Femur (tissue), 1 donor: Measurements from ENCODE around the gene MRGPRG.

ENCODE experiments used
- DNase-seq: peaks from one replicate; pipeline ENCODE4 v3.0.0-alpha.2; 2017

MRGPRG gene

DNA sequence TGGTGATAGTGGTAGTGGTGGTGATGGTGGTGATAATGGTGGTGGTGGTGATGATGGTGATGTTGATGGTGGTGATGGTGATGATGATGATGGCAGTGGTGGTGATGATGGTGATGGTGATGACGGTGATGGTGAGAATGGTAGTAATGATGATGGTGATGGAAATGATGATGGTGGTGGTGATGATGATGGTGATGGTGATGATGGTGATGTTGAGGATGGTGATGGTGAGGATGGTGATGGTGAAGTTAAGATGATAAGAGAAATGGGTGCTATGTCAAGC, 11.8 kb downstream of the MRGPRG start:
- no peak for DNase-seq

DNA sequence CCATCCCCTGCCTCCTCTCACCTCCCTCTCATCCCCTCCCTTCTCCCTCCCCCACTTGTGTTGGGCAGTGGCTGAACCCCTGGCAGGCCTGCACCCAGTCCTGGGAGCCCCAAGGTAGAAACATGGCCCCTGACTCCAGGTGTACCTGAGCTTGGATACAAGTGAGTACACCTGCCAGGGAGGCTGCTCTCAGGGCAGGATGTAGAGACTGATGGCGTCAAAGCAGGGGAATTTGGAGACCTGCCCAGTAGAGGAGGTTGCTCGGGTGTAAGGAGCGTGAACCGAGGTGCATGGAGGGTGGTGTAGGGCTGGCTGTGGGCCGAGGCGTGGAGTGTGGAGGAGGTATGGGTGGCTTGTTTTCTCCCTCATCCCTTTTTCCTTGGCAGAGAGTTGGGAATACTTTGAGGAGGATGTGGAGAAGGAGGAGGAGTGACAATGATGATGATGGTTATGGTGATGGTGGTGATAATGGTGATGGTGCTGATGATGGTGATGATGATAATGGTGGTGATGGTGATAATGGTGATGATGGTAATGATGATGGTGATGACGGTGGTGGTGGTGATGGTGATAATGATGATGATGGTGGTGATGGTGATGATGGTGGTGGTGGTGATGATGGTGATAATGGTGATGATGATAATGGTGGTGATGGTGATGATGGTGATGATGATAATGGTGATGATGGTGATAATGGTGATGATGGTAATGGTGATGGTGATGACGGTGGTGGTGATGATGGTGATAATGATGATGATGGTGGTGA, 12.3 kb downstream of the MRGPRG start:
- no peak for DNase-seq

DNA sequence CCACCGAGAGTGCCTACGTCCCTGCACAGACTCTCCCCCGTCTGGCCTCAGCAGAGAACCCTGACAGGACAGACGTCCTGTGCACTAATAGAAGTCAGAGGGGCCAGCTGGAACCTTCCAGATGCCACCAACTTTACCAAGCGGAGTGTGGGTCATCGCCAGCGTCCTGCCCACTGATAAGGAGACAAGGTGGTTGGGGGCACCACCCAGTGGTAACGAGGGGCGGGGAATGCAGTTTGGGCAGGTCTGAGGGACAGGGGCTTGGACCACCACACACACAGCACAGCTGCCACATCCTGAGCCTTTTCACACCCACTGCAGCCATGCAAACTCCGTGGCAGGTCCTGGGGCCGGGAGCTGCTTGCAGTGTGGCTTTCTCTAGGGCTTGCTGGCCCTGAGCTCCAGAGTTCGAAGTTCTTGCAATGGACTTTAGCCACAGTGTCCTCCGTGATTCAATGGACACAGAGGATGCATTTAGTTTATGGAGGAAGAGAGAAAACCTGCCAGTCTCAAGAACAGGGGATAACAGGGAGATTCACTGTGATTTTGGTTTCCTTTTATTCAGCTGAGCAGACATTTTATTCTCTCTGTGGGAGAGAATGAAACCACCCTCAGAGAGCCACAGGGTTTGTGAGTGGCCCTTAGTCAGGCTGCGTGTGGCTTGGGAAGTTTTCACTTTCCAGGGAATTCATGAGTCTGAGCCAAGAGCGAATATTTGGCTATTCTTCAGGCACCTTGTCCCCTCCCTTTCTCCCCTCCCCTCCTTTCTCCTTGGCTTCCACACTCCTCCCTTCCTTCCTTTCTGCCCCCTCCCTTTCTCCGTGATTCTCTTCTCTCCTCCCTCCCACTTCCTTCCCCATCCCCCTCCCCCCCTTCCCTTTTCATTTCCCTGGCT, 13.1 kb downstream of the MRGPRG start:
- DNase-seq = no peak

GRCh38 chr11:3204141-3205015, 14.2 kb downstream of the MRGPRG start:
- DNase-seq = no peak

GRCh38 chr11:3203221-3204043, 15.2 kb downstream of the MRGPRG start:
- no peak for DNase-seq

- DNase-seq = no peak
Measured at GRCh38 chr11:3202759-3203158, 15.9 kb downstream of the MRGPRG start.

DNA sequence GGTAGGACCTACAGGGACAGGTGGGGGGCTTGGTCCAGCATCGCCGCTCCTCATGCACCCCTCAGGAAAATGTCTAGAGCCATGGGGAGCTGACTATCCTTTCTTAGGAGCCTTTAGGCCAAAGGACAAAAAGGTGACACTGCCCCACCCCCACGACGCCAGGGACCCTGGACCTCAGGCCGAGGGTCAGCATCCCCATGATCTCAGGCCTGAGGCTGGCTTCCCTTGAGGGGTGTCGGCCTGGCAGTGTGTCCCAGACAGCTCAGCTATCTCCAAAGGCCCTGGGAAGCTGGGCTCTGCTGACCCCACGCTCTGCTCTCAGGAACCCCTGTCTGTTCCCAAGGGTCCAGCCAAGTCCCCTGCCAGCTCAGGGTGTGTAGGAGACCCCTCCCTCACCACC, 16.3 kb downstream of the MRGPRG start:
- DNase-seq = no peak

GRCh38 chr11:3201677-3202181, 16.9 kb downstream of the MRGPRG start:
- no peak for DNase-seq

DNA sequence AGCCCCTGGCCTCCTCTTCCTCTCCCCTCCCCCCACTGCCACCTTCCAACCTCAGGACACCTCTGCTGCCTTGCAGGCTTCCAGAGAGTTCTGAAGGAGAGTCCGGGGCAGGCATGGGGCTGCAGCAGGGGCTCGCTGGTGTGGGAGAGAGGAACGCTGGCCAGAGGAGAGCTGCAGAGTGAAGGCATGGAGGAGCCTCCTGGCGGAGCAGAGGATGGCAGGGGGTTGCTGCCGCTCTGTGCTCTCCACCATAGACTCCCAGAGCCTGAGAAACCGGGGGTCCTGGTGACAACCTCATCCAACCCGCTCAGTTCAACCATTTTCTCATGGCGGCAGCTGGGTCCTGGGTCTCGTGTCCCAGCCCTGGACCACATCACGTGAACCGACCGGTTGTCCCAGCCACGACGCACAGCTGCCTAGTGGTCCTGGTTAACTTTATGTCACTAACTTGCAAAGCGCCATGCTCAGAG, 17.5 kb downstream of the MRGPRG start:
- no peak for DNase-seq

DNA sequence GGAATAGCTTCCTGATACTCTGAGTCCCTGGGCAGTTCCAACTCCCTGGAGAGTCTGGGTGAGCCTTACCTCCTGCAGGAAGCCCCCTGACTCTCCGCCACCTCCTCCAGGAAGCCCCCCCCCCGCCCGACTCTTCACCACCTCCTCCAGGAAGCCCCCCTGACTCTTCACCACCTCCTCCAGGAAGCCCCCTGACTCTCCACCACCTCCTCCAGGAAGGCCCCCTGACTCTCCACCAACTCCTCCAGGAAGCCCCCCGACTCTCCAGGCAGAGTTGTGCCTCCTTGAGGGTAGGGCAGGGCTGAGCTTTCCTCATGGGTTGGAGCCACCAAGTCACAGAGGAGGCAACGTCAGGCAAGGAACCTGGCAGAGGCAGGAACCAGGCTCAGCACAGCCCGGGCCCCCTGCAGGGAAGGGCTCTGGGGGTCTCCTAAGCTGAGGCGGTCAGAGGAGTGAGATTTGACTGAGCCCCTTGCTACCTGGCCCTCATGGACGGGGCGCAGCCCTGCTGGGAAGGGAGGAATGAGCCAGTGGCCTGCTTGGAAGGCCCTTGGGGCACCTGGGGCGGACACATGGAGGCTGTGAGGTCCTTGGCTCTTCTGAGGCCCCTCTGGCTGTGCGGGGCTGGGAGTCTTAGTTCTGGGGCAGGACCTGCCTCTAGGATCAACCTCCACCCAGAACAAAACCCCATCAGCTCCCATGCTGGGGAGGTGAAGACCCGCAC, 18.1 kb downstream of the MRGPRG start:
- no peak for DNase-seq

DNA sequence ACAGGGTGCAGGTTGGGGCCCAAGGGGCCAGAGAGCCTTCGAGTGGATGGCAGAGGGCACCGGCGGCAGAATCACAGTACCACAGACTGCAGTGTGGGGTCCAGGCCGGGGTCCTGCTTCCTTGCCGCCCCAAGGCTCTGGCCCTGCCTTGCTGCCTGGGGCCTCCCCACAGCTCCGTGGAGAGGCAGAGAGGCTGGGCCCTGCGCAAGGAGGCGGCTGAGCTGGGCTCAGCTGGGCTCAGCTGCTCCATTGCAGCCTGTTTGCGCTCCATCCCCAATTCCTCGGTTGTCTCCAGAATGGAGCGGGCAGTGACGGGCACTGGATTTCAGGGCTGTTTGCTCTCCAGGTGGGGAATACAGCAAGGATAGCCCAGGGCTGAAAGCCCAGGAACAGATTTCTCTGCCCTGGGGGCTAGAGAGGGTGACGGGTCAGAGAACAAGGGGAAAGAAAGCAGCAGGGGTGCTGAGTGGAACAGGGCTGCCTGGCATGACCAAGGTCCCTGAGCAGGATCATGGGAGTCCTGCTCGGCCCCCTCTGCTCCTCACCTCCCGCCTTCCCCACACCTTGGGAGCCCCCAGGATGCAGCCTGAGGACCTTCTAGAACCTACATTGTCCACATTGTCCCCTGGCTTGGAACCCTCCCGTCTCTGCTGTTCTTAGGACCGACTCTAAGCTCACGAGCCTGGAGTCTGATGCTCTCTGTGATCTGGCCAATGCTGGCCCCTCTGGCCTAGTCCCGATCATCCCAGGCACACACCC, 18.9 kb downstream of the MRGPRG start:
- DNase-seq = no peak

GRCh38 chr11:3198815-3199214, 19.8 kb downstream of the MRGPRG start:
- DNase-seq = no peak

- DNase-seq = no peak
Measured at GRCh38 chr11:3197878-3198528, 20.6 kb downstream of the MRGPRG start.

GRCh38 chr11:3197044-3197695, 21.4 kb downstream of the MRGPRG start:
- no peak for DNase-seq

- no peak for DNase-seq
Measured at GRCh38 chr11:3196161-3197043, 22.2 kb downstream of the MRGPRG start.

DNA sequence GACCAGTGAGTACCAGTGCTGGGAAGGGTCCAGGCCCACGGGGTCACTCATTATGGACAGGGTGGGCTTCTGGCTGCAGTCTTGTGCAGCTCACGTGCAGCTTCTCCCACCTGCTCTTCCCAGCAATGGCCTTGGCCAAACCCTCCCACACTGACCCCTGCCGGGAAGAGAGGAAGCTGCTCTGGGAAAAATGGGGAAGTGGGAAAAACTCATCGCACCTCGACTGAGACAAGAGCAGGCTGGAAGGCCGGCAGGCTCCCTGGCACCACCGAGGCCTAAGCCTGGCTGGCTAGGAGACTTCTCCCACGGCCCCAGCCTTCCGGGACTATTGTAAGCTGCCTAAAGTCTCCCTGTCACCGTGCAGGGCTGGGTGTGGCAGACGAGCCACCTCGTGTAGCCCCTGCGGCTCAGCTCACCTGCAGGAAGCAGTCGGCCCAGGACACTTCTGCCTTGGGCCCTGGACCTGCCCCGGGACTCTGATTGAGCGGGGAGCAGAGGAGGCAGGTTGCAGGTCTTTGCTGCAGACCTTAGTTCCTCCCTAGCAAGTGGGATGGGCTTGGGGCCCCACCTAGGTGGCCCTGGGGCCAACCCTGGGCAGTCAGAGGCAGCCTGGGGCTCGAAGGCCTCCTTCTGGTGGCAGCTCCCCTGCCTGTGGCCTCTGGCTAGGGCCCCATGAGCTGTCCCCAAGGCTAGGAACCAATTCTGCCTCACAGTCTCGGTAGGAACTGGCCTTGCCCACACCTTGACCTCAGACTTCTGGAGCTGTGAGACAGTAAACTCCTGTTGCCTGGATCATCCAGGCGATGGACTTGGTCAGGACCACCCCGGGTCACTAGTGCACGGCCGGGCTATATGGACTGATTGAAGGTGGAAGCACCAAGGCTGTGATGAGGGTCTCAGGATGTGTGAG, 23.1 kb downstream of the MRGPRG start:
- DNase-seq = no peak
